GM21723 (cell line): Measurements from ENCODE around the gene MAT2A.

Experiments
- ATAC-seq: cut with Tn5 transposase; IDR thresholded peaks from one replicate; pipeline ENCODE4 v1.9.1; 2021; ENCODE audit warnings: mild to moderate bottlenecking, moderate library complexity; ENCODE audit not compliant: unreplicated experiment

MAT2A gene

DNA sequence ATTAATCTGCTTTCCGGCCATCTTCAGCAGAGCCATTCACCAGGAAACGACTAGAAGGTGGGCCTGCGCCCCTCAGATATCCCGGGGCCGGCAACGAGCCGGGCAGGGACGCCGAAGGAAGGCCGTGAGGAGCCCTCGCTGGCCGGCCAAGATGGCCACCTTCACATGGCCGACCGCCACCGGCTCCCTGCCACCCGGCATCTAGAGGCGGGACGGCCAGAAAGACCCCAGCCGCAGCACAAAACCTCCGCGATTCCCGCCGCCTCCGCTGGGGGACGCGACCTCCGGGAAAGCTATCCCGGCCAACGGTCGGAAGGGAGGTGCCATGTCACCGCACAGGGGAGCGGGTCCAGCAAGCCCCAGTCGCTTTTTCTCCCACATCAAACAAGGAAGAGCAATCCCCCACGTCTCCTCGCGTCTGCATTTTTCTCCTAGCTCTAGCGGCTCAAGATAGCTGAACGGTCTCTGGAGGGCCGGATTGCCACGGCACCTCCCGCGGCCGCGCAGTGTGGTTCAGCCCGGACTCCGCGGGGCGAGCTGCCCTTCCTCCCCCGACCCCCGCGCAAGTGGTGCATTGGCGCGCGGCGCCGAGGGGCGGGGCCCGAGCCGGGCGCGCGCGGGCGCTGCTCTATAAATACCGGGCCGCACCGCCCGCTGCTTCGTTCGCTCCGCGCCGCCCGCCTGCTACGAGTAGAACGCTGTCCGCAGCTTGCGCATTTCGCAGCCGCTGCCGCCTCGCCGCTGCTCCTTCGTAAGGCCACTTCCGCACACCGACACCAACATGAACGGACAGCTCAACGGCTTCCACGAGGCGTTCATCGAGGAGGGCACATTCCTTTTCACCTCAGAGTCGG lies at the start of gene MAT2A:
Gene MAT2A, plus strand, starts transcription at position 662 of the 854 bp plus-strand sequence. Its CDS starts 120 bp downstream, at position 782.
- peak; percentile 66 for ATAC-seq

DNA sequence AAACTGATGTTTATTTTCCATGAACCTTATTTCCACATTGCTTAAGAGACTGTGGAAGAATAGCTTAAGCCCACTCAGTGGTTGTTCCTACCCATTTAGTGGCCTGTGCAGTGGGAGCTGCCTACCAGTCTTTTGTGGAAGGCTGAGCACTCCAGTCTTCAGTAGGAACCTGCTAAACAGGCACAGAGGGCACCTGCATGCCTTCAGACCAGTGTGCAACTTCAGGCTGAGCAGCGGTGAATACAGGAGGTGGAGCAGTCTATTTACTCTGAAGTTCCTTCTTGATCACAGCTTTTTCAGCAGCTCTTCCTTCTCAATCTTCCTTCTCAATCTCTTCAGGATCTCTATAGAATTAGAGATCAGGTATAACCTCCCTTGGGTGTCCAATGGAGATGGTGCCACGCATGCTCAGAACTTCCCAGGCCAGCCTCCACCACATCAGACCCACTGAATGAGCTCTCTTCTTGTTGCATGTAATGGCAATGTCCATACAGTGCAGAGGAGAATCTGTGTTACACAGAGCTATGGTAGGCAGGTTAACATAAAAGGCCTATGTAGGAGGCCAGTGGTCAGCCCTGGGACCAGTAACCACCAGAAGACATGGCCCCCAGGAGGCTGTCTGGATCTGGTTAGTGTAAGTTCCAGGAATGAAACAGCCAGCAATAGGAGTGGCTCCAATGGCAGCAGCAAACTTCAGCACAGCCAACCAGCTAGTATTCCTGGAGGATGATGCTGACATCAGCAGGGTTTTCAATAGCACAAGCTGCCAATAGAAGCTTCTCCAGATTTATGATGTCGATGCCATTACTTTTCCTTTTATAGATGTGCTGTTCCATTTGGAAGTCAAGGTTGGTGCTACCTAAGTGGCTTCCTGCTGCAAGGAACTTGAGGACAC lies 47.9 kb upstream of the MAT2A start:
- no peak for ATAC-seq

DNA sequence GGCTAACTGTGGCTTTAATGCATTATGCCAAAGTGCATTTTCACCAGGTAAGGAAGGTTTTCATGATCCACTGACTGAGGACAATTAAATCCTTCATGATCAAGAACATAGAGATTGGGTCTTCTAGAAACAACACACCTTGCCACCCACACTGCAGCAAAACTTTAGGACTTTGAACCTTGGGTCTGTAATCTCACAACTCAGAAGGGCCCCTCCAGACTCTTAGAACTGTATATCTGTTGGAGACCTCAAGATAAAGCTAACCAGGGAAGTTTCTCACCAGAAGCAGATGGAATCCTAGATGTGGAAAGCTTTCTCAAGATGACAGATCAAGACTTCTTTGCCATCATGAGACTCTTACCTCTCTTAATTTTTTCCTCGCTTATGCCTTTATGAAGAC lies 42.5 kb upstream of the MAT2A start:
- no peak for ATAC-seq

DNA sequence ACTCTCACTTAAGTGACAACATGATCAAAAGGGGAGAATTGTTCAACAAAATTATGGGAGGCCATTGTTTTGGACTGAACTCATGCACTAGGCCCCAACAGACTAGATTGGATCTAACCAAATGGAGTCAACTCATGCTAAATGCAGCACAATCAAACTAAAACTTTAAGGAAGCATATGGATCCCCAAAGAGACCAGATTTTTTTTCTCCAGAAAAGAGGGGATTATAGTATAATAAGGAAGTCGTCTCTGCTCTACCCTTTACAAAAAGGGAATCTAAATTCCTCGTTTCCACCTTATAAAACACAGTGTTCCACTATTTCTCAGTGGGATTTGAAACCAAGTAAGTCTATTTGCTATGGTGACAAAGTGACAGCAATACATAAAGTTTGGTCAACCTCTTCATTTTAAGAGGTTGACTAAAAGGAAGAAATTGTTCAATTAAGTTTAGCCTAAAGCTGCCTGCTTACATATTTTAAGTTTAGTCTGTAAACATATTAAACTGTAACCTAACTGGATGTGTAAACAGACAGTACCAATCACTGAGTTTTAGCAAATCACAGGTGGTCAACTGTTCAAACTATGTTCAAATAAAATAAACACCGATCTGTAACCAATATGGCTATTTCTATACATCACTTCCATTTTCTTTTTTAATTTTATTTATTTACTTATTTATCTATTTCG lies 40.9 kb upstream of the MAT2A start:
- ATAC-seq = no peak

DNA sequence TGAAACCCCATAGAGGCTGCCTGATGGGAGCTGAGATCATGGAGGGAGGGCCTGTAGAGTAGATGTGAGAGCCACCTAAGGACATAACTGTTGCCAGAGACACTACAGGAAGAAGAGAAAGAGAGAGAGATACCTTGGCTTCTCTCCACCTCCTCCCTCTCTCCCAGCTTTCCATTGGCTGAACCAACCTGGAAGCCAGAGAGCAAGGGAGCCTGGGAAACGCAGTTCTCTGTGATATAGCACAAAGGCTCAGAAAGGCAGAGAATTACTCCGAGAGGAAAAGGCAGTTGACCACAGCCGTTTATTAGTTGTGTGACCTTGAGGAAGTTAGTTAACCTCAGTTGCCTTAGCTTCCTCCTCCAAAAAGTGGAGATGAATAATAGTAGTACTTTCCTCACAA lies 37.7 kb upstream of the MAT2A start:
- no peak for ATAC-seq

DNA sequence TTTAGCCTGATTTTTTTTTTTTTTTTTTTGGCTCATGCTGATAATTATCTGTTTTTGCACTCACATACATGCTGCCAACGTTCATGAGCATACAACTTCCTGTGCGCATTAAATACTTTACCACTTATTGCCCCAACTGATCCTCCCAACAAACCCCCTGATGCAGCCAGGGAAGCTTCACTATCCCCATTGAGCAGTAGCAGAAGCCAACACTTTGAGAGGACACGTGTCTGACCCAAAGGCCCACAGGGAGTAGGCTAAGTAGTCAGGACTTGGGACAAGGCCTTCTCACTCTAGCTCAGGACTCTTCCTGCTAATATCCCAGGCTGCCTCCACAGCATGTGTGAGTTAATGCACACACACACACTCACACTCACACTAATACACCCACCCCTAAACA lies 36.2 kb upstream of the MAT2A start:
- no peak for ATAC-seq

DNA sequence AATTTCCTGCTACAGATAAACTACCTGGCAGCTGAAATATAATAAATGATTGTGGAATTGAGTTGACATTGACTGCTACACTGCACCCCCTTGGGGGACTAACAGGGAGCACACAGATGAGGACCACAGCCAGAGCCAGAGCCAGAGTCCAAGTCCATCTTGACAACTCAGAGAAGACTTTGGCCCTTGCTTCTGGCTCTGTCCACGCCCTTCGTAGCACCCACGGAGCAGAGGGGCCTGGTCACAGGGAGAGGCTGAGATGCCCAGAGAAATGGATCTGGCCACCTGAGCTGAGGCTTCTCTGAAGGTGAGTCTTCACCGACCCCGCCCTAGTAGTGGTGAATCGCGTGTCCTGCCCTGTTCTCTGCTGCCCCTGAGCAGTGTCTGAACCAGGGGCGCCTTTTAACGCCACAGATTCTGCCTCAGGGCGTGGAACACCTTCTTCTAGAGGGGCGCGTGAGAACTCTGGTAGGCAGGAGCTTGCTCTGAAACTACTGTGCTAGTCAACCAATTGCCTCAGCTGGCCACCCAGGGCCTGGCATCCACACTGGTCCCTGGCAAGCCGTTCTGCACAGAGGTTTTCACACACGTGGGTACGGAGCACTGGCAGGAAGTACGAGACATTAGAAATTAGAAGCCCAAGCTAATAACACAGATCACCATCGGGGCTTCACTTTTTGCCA lies 35.7 kb upstream of the MAT2A start:
- ATAC-seq = no peak

DNA sequence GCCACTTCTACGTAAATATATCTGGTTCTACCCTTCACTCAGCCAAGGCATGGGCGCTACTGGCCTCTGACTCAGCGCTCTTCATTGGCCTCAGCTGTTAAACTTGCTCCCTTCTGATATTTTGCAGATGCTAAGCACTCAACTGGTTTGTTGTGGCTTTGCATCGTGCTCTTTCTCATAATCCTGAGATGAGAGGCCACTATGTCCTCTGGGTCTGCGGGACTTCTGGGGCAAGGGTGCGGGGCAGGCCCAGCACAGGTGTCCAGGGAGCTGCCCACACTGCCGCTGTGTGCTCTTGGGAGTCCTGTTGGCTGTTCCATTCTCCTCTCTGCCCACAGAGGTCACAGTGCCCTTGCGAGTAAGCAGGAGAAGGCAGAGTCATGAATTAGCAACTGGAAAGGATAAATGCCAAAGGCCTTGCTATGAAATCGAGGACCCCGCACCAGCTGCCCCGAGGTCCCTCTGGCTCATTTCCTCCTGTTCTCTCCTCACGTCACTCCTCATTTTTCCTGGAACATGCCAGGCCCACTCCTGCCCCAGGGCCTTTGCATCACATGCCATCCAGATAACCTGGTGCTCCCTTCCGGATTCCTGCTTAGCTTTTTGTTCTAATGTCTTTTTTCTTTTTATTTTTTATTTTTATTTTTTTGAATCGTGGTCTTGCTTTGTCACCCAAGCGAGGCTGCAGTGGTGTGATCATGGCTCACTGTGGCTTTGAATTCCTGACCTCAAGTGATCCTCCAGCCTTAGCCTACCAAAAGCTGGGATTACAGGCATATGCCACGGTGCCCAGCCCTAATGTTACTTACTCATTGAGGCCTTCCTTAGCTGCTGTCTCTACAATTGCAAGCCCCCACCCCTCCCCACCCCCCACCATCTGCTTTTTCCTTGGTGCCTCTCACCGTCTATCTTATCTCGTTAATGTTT lies 34.9 kb upstream of the MAT2A start:
- no peak for ATAC-seq

DNA sequence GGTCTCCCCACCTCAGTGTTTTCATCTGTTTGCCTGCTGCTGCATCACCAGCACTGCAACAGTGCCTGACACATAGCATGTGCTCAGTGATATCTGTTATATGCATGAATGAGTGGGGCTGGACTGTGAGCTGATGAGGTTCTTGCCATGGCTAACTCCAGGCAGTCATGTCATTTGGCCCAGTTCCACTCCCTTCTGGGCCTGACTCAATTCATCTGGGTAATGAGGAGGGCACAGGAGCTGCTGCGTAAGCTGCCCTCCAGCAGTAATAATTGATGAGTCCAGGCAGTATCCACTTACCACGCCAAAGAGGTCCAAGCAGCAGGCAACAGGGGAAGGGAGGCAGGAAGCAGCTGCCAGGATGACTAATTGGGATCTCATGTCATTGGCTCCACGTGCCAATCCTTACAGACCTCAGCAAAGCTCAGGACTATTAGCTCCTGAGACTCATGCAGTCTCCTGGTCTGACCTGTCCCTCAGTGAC lies 34.1 kb upstream of the MAT2A start:
- no peak for ATAC-seq

DNA sequence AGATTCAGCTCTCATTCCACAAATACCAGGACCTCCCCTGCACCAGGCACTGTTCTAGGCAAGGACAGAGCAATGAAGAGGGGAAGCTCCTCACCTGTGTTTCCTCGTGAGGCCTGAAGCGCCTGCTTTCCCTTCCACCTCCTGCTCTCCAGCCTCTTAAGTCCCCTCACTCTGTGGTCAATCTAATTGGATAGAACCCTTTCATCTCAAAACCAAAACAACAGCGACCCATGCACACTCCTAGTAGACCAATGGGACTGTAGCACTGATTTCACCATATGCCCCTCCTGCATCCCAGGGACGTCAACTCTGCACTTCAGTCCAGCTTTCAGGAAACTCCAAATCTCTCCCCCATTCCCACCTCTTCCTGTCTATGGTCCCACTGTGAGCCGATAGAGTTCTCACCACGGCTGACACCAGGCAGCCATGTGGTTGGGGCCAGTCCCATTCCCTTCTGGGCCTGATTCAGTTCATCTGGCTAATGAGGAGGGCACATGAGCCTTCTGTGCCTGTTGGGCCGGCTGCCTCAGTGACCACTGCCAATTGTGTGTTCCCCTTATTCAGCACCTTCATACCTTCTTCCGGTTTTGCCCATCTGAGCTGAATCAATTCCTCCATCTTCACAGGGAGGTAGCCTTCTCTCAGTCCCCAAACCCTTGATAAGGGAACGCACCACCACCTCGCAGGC lies 33.3 kb upstream of the MAT2A start:
- ATAC-seq = no peak

DNA sequence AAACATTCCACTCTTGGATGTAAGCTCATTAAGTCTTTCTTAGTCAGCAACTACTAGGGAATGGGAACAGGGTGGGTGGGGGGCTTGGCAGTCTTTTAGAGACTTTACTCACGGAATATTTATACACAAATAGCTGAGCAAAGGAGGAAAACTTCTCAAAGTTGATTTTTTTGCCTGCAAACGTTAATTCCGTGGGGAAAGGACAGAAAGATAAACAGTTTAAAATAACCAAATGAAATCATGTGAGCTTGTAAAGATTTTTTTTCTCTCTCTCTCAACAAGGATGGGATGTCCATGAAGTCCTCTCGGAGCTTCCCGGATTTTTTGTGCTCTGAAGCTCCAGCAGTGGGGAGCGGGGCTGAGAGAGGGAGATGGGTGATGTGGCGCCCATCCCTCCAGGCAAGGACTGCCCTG lies 32.2 kb upstream of the MAT2A start:
- ATAC-seq = no peak

DNA sequence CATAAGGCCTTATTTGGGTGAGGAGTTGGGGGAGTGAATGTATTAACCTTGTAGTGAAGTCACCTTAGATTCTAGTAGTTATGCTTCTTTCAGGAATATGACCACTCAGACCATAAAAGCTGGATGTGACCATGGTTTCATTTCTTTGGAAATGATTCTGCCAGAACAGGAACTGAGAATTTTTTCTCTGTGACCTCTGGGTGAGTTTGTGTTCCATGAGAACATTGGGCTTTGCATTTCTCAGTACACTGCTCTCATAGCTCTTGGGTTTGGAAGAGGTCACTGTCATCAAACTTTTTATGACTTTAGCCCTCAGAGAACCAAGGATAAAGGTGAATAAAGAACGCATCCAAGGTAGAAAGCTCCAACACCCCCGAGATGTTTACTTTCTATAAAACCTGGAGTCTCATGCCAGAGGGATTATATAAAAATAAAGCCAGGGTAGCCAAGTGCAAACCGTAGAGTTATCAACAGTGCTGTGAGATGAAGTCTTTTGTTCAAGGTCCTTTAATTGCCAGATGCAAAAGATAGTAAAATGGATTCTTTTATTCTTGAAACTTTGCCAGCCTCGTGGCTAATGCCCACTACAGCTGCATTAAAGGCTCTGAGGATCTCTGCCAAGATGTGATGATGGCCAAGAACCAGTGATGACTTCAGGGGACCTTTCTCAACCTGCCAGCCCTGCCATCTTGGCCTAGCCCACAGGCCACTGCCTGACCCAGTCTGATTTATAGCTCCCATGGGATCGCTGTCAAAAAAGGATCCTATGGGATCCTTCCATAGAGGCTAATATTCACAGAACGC lies 27.8 kb upstream of the MAT2A start:
- no peak for ATAC-seq

DNA sequence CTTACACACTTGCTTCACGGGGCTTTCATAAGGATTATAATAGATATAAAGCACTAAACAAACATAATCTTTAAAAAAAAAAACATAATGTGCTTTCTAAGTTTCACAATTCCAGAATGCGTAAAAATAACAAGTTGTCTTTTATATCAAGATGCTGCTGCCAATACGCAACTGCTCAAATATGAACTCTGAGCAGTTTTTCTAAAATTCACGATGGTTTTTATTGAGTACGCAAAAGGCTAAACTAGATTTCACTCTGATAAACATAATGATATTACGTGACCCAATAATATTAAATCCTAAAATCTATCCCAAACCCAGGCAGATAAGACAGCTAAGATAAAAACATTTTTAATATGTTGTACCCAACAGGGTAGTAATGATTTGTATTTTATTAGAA lies 24.6 kb upstream of the MAT2A start:
- ATAC-seq = no peak

DNA sequence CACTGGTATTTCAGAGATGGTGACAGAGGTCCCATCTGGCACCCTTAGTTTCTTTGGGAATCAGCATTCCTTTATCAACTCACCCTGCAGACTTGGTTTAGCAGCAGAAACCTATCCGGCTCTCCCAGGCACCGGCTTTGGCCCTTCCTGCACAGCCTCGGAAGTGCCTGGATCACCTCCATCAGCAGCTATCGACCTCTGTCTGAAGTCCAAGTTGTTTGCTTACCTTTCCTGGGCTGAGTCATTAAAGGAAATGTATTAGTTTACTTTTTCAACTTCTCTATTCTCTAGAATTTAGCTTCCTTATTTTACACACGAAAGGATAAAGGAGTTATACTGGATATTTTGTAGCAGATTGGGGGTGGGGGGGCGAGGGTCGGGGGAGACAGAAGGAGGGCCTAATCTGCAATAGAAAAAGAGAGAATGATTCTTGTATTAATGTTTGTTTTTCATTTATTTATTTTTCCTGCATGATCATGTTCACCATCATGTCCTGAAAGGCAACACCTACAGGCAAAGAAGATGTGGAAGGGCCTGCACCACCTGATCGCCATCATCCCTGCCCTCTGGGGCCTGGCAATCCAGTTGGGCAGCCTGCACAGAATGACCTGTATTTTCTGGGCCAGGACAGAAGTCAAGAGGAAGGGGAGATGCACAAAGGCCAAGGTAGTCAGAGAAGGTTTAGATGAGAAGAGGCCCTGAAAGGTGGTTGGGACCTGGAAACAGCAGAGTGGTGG lies 22.1 kb upstream of the MAT2A start:
- no peak for ATAC-seq

DNA sequence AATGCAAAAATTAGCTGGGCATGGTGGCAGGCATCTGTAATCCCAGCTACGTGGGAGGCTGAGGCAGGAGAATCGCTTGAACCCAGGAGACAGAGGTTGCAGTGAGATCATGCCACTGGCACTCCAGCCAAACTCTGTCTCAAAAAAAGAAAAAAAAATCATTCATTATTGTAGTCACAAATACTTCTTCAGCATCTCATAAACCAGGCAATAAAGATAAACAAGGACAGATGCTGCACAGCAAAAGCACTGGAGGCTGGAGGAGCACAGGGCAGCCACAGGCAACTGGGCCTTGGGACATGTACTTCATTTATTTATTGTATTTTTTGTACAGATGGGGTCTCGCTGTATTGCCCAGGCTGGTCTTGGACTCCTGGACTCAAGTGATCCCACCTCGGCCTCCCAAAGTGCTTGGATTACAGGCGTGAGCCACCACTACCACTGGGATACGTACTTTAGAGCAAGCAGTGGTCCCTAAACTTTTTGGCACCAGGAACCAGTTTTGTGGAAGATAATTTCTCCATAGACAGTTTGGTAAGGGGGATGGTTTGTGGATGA lies 16.8 kb upstream of the MAT2A start:
- ATAC-seq = no peak

DNA sequence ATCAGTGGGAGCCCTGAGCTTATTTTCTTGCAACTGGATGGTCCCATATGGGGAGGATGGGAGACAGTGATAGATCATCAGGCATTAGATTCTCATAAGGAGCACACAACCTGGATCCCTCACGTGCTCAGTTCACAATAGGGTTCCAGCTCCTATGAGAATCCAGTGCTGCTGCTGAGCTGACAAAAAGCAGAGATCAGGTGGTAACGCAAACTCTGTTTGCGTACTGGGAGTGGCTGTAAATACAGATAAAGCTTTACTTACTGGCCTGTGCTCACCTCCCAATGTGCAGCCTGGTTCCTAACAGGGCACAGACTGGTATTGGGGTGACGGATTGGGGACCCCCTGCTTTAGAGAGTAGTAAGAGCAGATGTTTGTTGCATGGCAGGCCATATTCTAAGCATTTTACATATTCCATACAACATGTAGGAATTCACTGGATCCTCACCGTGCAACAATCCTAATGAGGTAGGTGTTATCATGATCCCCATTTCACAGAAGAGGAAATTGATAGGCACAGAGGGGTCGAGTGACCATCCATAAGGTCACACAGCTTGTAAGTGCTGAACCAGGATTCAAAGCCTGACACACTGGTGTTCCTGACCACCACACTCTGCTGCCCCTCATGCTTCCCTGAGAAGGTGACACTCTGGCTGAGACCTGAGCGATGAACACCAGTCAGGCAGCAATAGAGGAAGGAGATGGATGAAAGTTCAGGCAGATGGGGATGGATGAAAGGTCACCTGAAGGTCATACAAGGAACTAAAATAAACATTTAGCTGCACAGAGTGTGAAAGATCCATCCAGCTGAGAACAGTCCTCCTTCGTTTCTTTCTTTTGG lies 15.7 kb upstream of the MAT2A start:
- no peak for ATAC-seq
